WTC11 (cell line): ENCODE data around the gene ACVR1. TPM values are rescaled to one million over a fixed set of nuclear protein-coding genes. Genes with fewer than 3 reads are reported as not detected.
A peak's percentile ranks its signal among the peaks of the same experiment; 100 is the strongest.

Source experiments
- ATAC-seq: fragments of 200-7000 bp; cut with Tn5 transposase; 2 replicates; pipeline ENCODE4 v1.10.0; 2021; ENCODE audit warnings: mild to moderate bottlenecking, moderate library complexity
- CTCF ChIA-PET: fragments of 300-600 bp; sonication (Branson Sonifier 250); formaldehyde crosslinking; loops from one replicate; lab custom pipeline; 2021; ENCODE audit warnings: antibody characterized with exemption; lab: Charles Lee
- POLR2A ChIA-PET: fragments of 350-600 bp; sonication (Branson Sonifier 250); formaldehyde crosslinking; loops from one replicate; lab custom pipeline; 2021; ENCODE audit warnings: antibody characterized with exemption; lab: Charles Lee
- DNase-seq: peaks from one replicate; pipeline ENCODE4 v3.0.0; 2021; ENCODE audit warnings: low spot score
- H3K27ac Mint-ChIP-seq: 2 replicates; pipeline ENCODE4 v1.8.0; 2021; ENCODE audit warnings: mixed read lengths
- H3K27me3 Mint-ChIP-seq: 2 replicates; pipeline ENCODE4 v1.8.0; 2021; ENCODE audit warnings: low read depth, mild to moderate bottlenecking, moderate library complexity, mixed read lengths
- H3K36me3 Mint-ChIP-seq: 2 replicates; pipeline ENCODE4 v1.8.0; 2021; ENCODE audit warnings: mixed read lengths
- H3K4me1 Mint-ChIP-seq: 2 replicates; pipeline ENCODE4 v1.8.0; 2022; ENCODE audit warnings: mixed read lengths
- H3K4me3 Mint-ChIP-seq: 2 replicates; pipeline ENCODE4 v1.8.0; 2021; ENCODE audit warnings: mild to moderate bottlenecking, moderate library complexity, mixed read lengths
- H3K9me3 Mint-ChIP-seq: 2 replicates; pipeline ENCODE4 v1.8.0; 2021; ENCODE audit warnings: mixed read lengths
- ATF1 ChIP-seq: sonication (generic); formaldehyde crosslinking; IDR thresholded peaks from 2 replicates; pipeline ENCODE4 v1.8.1; 2023; ENCODE audit warnings: mild to moderate bottlenecking, moderate library complexity, missing genetic modification reagents
- CREB1 ChIP-seq: sonication (generic); formaldehyde crosslinking; IDR thresholded peaks from 2 replicates; pipeline ENCODE4 v1.8.0; 2023; ENCODE audit warnings: mild to moderate bottlenecking, missing genetic modification reagents
- GABPB1 ChIP-seq: sonication (generic); formaldehyde crosslinking; IDR thresholded peaks from 2 replicates; pipeline ENCODE4 v1.8.1; 2023; ENCODE audit warnings: mild to moderate bottlenecking, missing genetic modification reagents
- IRF2 ChIP-seq: sonication (generic); formaldehyde crosslinking; IDR thresholded peaks from 2 replicates; pipeline ENCODE4 v1.8.0; 2022; ENCODE audit warnings: low read depth, missing genetic modification reagents, borderline replicate concordance
- JUN ChIP-seq: sonication (generic); formaldehyde crosslinking; IDR thresholded peaks from 2 replicates; pipeline ENCODE4 v1.8.0; 2023; ENCODE audit warnings: mild to moderate bottlenecking, missing genetic modification reagents
- NFE2L1 ChIP-seq: sonication (generic); formaldehyde crosslinking; IDR thresholded peaks from 2 replicates; pipeline ENCODE4 v1.8.1; 2023; ENCODE audit warnings: missing genetic modification reagents
- NFYB ChIP-seq: sonication (generic); formaldehyde crosslinking; conservative IDR thresholded peaks from 2 replicates; pipeline ENCODE4 v1.8.0; 2022; ENCODE audit warnings: low read depth, missing genetic modification reagents
- NR1H2 ChIP-seq: sonication (generic); formaldehyde crosslinking; IDR thresholded peaks from 2 replicates; pipeline ENCODE4 v1.9.0; 2021; ENCODE audit warnings: mild to moderate bottlenecking, moderate library complexity, missing genetic modification reagents
- SMAD3 ChIP-seq: sonication (generic); formaldehyde crosslinking; IDR thresholded peaks from 2 replicates; pipeline ENCODE4 v1.8.0; 2022; ENCODE audit warnings: missing genetic modification reagents, mild to moderate bottlenecking, borderline replicate concordance
- SMAD4 ChIP-seq: sonication (generic); formaldehyde crosslinking; IDR thresholded peaks from 2 replicates; pipeline ENCODE4 v1.8.0; 2022; ENCODE audit warnings: mild to moderate bottlenecking, missing genetic modification reagents
- ZNF423 ChIP-seq: fragments of 250-450 bp; sonication (Bioruptor Pico); IDR thresholded peaks from 2 replicates; pipeline ENCODE4 v2.1.2; 2022; ENCODE audit warnings: mild to moderate bottlenecking, moderate library complexity
- total RNA-seq: library from RNA; stranded (reverse); gene quantifications from 3 replicates; pipeline ENCODE4 v1.2.3, GENCODE V29; 2021
- TF ChIP-seq, protein P1 (sequence below): sonication (generic); formaldehyde crosslinking; IDR thresholded peaks from 2 replicates; pipeline ENCODE4 v1.8.0; 2022; ENCODE audit warnings: missing genetic modification reagents
- TF ChIP-seq, protein P2 (sequence below): sonication (generic); formaldehyde crosslinking; IDR thresholded peaks from 2 replicates; pipeline ENCODE4 v1.8.1; 2022; ENCODE audit warnings: low read depth, mild to moderate bottlenecking, moderate library complexity, missing genetic modification reagents, borderline replicate concordance
- TF ChIP-seq, protein P3 (sequence below): sonication (generic); formaldehyde crosslinking; IDR thresholded peaks from 2 replicates; pipeline ENCODE4 v1.8.0; 2023; ENCODE audit warnings: missing genetic modification reagents, mild to moderate bottlenecking, borderline replicate concordance

The ACVR1 gene
- total RNA-seq, 1 experiment from 2014 or later: 19.2 TPM

DNA sequence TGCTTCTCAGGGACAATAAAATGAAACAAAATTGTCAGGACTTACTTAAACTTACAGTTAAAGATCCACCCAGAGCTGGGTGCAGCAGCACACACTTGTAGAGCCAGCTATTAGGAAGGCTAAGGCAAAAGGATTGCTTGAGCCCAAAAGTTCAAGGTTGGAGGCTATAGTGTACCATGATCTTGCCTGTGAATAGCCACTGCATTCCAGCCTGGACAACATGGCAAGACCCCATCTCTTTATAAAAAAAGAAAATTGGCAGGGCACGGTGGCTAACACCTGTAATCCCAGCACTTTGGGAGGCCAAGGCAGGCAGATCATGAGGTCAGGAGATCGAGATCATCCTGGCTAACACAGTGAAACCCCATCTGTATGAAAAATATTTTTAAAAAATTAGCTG, 34.6 kb downstream of the ACVR1 start:
- H3K27ac Mint-ChIP-seq: no peak overlapping the region
- DNase-seq: no peak
- peaks cover 70% of the 10 kb centered on the region for H3K4me1 Mint-ChIP-seq
- no peak for ATAC-seq
- CTCF ChIA-PET: interaction anchor here (0.7 kb wide), 1 partner anchor 35 kb away, joined by 3 read pairs; no protein-coding TSS in a partner anchor
- no peak overlapping the region for H3K4me3 Mint-ChIP-seq
- POLR2A ChIA-PET: interaction anchor here (0.6 kb wide), 1 partner anchor 710 kb away, joined by 4 read pairs; no protein-coding TSS in a partner anchor
- TF ChIP-seq IRF2 (no peak), SMAD3 (CRISPR knock-in tag) (no peak), JUN (no peak), GABPB1 (CRISPR knock-in tag) (no peak), NFYB (no peak), NR1H2 (CRISPR knock-in tag) (no peak), CREB1 (CRISPR knock-in tag) (no peak), ZNF423 (CRISPR knock-in tag) (no peak), NFE2L1 (CRISPR knock-in tag) (no peak), ATF1 (CRISPR knock-in tag) (no peak), SMAD4 (CRISPR knock-in tag) (no peak)
- TF ChIP-seq, protein P1, sequence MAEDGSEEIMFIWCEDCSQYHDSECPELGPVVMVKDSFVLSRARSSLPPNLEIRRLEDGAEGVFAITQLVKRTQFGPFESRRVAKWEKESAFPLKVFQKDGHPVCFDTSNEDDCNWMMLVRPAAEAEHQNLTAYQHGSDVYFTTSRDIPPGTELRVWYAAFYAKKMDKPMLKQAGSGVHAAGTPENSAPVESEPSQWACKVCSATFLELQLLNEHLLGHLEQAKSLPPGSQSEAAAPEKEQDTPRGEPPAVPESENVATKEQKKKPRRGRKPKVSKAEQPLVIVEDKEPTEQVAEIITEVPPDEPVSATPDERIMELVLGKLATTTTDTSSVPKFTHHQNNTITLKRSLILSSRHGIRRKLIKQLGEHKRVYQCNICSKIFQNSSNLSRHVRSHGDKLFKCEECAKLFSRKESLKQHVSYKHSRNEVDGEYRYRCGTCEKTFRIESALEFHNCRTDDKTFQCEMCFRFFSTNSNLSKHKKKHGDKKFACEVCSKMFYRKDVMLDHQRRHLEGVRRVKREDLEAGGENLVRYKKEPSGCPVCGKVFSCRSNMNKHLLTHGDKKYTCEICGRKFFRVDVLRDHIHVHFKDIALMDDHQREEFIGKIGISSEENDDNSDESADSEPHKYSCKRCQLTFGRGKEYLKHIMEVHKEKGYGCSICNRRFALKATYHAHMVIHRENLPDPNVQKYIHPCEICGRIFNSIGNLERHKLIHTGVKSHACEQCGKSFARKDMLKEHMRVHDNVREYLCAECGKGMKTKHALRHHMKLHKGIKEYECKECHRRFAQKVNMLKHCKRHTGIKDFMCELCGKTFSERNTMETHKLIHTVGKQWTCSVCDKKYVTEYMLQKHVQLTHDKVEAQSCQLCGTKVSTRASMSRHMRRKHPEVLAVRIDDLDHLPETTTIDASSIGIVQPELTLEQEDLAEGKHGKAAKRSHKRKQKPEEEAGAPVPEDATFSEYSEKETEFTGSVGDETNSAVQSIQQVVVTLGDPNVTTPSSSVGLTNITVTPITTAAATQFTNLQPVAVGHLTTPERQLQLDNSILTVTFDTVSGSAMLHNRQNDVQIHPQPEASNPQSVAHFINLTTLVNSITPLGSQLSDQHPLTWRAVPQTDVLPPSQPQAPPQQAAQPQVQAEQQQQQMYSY (CRISPR knock-in tag): no peak
- TF ChIP-seq, protein P2, sequence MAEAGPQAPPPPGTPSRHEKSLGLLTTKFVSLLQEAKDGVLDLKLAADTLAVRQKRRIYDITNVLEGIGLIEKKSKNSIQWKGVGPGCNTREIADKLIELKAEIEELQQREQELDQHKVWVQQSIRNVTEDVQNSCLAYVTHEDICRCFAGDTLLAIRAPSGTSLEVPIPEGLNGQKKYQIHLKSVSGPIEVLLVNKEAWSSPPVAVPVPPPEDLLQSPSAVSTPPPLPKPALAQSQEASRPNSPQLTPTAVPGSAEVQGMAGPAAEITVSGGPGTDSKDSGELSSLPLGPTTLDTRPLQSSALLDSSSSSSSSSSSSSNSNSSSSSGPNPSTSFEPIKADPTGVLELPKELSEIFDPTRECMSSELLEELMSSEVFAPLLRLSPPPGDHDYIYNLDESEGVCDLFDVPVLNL (CRISPR knock-in tag): no peak
- TF ChIP-seq, protein P3, sequence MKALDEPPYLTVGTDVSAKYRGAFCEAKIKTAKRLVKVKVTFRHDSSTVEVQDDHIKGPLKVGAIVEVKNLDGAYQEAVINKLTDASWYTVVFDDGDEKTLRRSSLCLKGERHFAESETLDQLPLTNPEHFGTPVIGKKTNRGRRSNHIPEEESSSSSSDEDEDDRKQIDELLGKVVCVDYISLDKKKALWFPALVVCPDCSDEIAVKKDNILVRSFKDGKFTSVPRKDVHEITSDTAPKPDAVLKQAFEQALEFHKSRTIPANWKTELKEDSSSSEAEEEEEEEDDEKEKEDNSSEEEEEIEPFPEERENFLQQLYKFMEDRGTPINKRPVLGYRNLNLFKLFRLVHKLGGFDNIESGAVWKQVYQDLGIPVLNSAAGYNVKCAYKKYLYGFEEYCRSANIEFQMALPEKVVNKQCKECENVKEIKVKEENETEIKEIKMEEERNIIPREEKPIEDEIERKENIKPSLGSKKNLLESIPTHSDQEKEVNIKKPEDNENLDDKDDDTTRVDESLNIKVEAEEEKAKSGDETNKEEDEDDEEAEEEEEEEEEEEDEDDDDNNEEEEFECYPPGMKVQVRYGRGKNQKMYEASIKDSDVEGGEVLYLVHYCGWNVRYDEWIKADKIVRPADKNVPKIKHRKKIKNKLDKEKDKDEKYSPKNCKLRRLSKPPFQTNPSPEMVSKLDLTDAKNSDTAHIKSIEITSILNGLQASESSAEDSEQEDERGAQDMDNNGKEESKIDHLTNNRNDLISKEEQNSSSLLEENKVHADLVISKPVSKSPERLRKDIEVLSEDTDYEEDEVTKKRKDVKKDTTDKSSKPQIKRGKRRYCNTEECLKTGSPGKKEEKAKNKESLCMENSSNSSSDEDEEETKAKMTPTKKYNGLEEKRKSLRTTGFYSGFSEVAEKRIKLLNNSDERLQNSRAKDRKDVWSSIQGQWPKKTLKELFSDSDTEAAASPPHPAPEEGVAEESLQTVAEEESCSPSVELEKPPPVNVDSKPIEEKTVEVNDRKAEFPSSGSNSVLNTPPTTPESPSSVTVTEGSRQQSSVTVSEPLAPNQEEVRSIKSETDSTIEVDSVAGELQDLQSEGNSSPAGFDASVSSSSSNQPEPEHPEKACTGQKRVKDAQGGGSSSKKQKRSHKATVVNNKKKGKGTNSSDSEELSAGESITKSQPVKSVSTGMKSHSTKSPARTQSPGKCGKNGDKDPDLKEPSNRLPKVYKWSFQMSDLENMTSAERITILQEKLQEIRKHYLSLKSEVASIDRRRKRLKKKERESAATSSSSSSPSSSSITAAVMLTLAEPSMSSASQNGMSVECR (CRISPR knock-in tag): no peak
- H3K9me3 Mint-ChIP-seq: no peaks in the 10 kb centered on the region
- H3K36me3 Mint-ChIP-seq: no peaks in the 10 kb centered on the region; the same call in 1 of the 2 replicates
- no peaks in the 10 kb centered on the region for H3K27me3 Mint-ChIP-seq

DNA sequence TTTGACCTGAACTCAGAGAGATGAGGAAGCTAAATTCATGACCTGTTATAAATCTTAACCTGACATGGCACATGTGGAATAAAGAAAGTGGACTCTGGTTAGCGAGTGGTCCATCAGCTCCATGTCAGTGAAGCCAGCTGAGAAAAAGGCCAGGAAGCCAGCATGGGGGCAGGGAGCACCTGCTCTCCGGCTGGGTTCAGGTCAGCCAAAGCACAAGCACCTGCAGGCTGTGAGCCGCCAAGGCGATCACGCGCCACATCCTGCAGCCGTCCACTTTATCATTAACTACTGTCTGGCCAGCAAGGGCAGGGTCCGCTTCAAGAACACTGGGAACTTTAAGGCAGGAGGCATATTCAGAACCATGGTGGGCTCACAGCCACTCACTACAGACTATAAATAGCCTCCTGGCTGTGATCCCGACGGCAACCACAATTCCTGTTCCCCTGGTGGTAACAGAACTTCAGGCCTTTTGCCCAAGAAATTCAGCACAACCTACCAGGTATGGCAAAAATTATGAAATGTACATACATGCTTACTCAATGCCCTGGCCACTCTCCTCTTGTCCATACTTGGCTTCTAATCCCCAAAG, 35.5 kb downstream of the ACVR1 start:
- peak; percentile 80 for TF ChIP-seq GABPB1 (CRISPR knock-in tag)
- TF ChIP-seq, protein P3 (CRISPR knock-in tag): no peak
- Mint-ChIP-seq H3K9me3 (no peaks in the 10 kb centered on the region), H3K4me3 (no peak overlapping the region), H3K27me3 (no peaks in the 10 kb centered on the region), H3K4me1 (peaks cover 74% of the 10 kb centered on the region), H3K36me3 (no peaks in the 10 kb centered on the region), H3K27ac (peak overlapping the region; percentile 34; the same call in 1 of the 2 replicates)
- ATAC-seq (no peak), DNase-seq (peak; percentile 16)
- ChIA-PET CTCF (interaction anchor here (0.7 kb wide), 1 partner anchor 11 kb away, joined by 3 read pairs; no protein-coding TSS in a partner anchor), POLR2A (interaction anchor here (0.6 kb wide), 1 partner anchor 46 kb away, joined by 3 read pairs; no protein-coding TSS in a partner anchor)
